A673 (cell line): ENCODE measurements around the gene SLC17A2.

ENCODE experiments used
- CTCF ChIP-seq: fragments of 300-800, 200-600 bp; sonication (generic); conservative IDR thresholded peaks from 2 replicates; pipeline ENCODE4 v1.5.1; 2017; ENCODE audit warnings: low read depth, mild to moderate bottlenecking, antibody characterized with exemption, low read length, moderate library complexity, mixed read lengths
- EZH2 ChIP-seq: fragments of 200-600 bp; sonication (generic); IDR thresholded peaks from 2 replicates; pipeline ENCODE4 v1.6.1; 2017; ENCODE audit warnings: borderline replicate concordance, low read depth, mild to moderate bottlenecking, mixed read lengths, antibody characterized with exemption, low read length; ENCODE audit not compliant: poor library complexity, severe bottlenecking

- TF ChIP-seq CTCF (no peak), EZH2 (no peak)
Measured at GRCh38 chr6:25895771-25896170, 34.7 kb downstream of the SLC17A2 start.
